Activated T-cell treated with anti-CD3 and anti-CD28 coated beads, Interleukin-2, amount 50 U/mL, for 72 hours (primary cell): ENCODE measurements around the gene PLA2G3. TPM values are rescaled to one million over a fixed set of nuclear protein-coding genes. Genes with fewer than 3 reads are reported as not detected.

Experiments
- total RNA-seq, 2 donors: library from RNA; stranded (reverse); gene quantifications; one replicate each; pipeline ENCODE4 v1.2.3, GENCODE V29; 2022

PLA2G3 gene
- total RNA-seq, 2 donors from 2014 or later = not detected

Other genes with a start within 250 kb of the PLA2G3 start
- 10 to 100 TPM; 27.2 to 42.0 TPM for gene MORC2, start 171.7 kb downstream of the PLA2G3 start, total RNA-seq
- 10 to 100 TPM; 64.2 to 86.7 TPM for gene TUG1, start 171.2 kb downstream of the PLA2G3 start, total RNA-seq
- 10 to 100 TPM; 33.1 to 40.2 TPM for gene SMTN, start 59.2 kb downstream of the PLA2G3 start, total RNA-seq
- gene SELENOM, start 32.9 kb downstream of the PLA2G3 start, total RNA-seq = 10 to 100 TPM in 1 of 2 donors, 1 to 10 TPM in 1; 6.8 to 13.5 TPM
- gene INPP5J, start 17.5 kb downstream of the PLA2G3 start, total RNA-seq = under 1 TPM; 0.29 to 0.37 TPM
- 10 to 100 TPM; 26.9 to 27.8 TPM for gene RNF185, start 19.7 kb upstream of the PLA2G3 start, total RNA-seq
- gene LIMK2, start 71.8 kb upstream of the PLA2G3 start, total RNA-seq = 10 to 100 TPM; 36.2 to 37.0 TPM
- gene PIK3IP1, start 152.0 kb upstream of the PLA2G3 start, total RNA-seq = 10 to 100 TPM; 34.1 to 39.5 TPM
- gene PATZ1, start 205.8 kb upstream of the PLA2G3 start, total RNA-seq = 10 to 100 TPM; 22.9 to 26.4 TPM